Ascending aorta (tissue), 2 donors: Measurements from ENCODE around the gene KCTD5. TPM values are rescaled to one million over a fixed set of nuclear protein-coding genes. Genes with fewer than 3 reads are reported as not detected.
"Not testable (repeated sequence)": the region's sequence is repeated elsewhere in the genome, so short reads cannot be mapped to it uniquely, and the experiment has no call there.

ENCODE experiments used
- DNase-seq, 2 donors: peaks; one replicate each; pipeline ENCODE4 v3.0.0-alpha.2; 2019; ENCODE audit warnings: low spot score in 2 of 2
- H3K27ac ChIP-seq, 2 donors: fragments of 200-600 bp; sonication (generic); one replicate each; pipeline ENCODE4 v1.5.1; 2016 to 2017; ENCODE audit warnings: mild to moderate bottlenecking in 1 of 2
- H3K27me3 ChIP-seq: fragments of 200-600 bp; sonication (generic); one replicate; pipeline ENCODE4 v1.5.1; 2017
- H3K36me3 ChIP-seq, 2 donors: fragments of 200-600 bp; sonication (generic); one replicate each; pipeline ENCODE4 v1.5.1; 2016
- H3K4me1 ChIP-seq, 2 donors: fragments of 200-600 bp; sonication (generic); one replicate each; pipeline ENCODE4 v1.5.1; 2016 to 2017; ENCODE audit warnings: mild to moderate bottlenecking in 1 of 2
- H3K4me3 ChIP-seq, 2 donors: fragments of 200-600 bp; sonication (generic); one replicate each; pipeline ENCODE4 v1.5.1; 2016 to 2017; ENCODE audit warnings: mild to moderate bottlenecking in 1 of 2
- H3K9me3 ChIP-seq, 2 donors: fragments of 200-600 bp; sonication (generic); one replicate each; pipeline ENCODE4 v1.5.1; 2016
- intact Hi-C: fragments of 100-400 bp; cut with DNase I; formaldehyde crosslinking; loops from one replicate; pipeline ENCODE4 v1.15.1; 2023
- total RNA-seq: library from RNA; depleted of rRNA; stranded (reverse); fragments of >200 nt; gene quantifications from one replicate; pipeline ENCODE4 v1.1.0, GENCODE V29; 2016
- TF ChIP-seq, protein P1 (sequence below), 3 experiments: fragments of 200-600 bp in 2 of 3; fragments of 450-650 bp in 1 of 3; sonication (generic) in 2 of 3; IDR thresholded peaks; one replicate each; pipeline ENCODE4 v1.5.1; 2016 to 2019; ENCODE audit warnings: antibody characterized with exemption in 3 of 3, mild to moderate bottlenecking in 1 of 3, moderate library complexity in 1 of 3

KCTD5 gene
- total RNA-seq, 1 donor from 2014 or later: 10.5 TPM

DNA sequence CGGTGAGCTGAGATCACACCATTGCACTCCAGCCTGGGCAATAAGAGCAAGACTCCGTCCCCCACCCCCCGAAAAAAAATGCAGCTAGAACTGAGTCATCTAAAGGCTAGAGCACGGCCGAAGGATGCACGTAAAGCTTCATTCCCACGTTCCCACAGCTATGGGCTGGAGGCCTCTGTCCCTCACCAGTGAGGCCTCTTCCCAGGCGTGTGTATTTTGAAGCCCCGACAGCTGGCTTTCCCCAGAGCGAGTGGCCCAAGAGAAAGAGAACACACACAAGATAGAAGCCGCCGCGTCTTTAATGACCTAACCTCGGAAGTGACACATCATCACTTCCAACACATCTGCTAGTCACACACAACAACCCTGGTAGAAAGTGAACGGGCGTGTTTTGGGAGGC is 6.6 kb upstream of the KCTD5 start:
- Histone ChIP-seq H3K27ac (no peak overlapping the region), H3K9me3 (no peaks in the 10 kb centered on the region), H3K4me1 (peaks cover 0 to 10% of the 10 kb centered on the region in 2 donors), H3K36me3 (no peaks in the 10 kb centered on the region), H3K4me3 (no peak overlapping the region), H3K27me3 (no peaks in the 10 kb centered on the region)
- TF ChIP-seq, protein P1, sequence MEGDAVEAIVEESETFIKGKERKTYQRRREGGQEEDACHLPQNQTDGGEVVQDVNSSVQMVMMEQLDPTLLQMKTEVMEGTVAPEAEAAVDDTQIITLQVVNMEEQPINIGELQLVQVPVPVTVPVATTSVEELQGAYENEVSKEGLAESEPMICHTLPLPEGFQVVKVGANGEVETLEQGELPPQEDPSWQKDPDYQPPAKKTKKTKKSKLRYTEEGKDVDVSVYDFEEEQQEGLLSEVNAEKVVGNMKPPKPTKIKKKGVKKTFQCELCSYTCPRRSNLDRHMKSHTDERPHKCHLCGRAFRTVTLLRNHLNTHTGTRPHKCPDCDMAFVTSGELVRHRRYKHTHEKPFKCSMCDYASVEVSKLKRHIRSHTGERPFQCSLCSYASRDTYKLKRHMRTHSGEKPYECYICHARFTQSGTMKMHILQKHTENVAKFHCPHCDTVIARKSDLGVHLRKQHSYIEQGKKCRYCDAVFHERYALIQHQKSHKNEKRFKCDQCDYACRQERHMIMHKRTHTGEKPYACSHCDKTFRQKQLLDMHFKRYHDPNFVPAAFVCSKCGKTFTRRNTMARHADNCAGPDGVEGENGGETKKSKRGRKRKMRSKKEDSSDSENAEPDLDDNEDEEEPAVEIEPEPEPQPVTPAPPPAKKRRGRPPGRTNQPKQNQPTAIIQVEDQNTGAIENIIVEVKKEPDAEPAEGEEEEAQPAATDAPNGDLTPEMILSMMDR (IDR thresholded peaks at IDR 0.05): no peak
- DNase-seq: peak in 1 of 2 donors; percentile 52
- intact Hi-C loops: loop anchor here (10.0 kb wide), 1 partner anchor 1271 kb away; no protein-coding TSS in a partner anchor

DNA sequence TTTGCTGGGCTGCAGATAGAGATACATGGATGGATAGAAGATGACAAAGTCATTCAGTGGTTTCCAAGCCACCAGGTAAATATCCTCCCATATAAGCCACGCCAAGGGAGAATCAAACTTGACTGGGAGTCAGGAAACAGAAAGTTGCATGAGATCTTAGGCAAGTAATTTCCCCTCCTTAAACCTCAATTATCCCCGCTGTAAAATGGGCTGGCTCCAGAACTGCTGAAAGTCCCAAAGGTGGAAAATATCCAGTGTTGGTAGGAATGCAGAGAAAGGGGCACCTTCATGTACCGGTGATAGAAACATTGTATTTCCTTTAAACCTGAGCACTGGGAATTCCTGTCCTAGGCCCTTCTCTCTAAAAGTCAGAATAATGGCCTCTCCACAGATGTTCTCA is 5.4 kb upstream of the KCTD5 start:
- DNase-seq, H3K9me3 ChIP-seq, H3K4me3 ChIP-seq, H3K36me3 ChIP-seq, H3K27ac ChIP-seq, H3K27me3 ChIP-seq: not testable (repeated sequence)
- intact Hi-C loops: loop anchor here (10.0 kb wide), 1 partner anchor 1272 kb away; no protein-coding TSS in a partner anchor
- H3K4me1 ChIP-seq: peaks cover 7 to 16% of the 10 kb centered on the region in 2 donors

DNA sequence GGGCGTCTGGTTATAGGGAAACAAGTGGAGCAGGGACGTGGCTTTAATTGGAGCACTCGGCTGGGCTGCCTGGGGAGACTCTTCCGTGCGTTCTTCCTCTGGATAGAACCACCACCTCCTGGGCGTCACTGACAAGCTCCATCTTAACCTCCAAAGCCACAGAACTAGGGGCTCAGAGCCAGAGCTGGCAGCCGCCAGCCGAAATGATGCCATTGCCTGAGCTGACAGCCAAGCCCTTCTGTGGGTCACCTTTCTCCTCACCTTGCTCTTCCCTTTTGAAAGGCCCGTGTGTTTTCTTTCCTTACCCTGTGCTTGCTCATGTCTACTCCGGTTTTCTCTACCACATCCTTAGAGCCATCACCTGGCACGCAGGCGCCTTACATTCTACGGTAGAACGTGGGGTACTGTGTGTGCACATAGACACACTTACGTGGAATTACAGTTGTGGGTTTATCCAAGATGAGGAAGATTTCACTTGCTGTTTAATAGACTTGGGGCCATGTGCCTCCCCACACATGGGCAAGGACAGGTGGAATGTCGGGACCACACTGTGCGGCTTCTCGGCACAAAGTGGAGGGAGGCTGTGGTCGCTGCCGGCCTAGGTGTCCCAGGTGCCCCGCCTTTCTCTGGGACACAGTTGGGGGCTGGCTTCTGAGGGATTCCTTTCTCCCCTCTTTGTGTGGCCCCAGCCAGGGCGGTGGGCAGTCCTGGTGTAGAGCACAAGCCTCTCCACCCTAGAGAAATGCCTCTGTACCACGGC is 3.9 kb upstream of the KCTD5 start:
- peaks cover 7 to 14% of the 10 kb centered on the region in 2 donors for H3K4me1 ChIP-seq
- H3K9me3 ChIP-seq, H3K27me3 ChIP-seq, H3K36me3 ChIP-seq, H3K27ac ChIP-seq, H3K4me3 ChIP-seq: not testable (repeated sequence)
- intact Hi-C loops: loop anchor here (10.0 kb wide), 1 partner anchor 1274 kb away; no protein-coding TSS in a partner anchor
- peak in 1 of 2 donors; percentile 22 for DNase-seq

DNA sequence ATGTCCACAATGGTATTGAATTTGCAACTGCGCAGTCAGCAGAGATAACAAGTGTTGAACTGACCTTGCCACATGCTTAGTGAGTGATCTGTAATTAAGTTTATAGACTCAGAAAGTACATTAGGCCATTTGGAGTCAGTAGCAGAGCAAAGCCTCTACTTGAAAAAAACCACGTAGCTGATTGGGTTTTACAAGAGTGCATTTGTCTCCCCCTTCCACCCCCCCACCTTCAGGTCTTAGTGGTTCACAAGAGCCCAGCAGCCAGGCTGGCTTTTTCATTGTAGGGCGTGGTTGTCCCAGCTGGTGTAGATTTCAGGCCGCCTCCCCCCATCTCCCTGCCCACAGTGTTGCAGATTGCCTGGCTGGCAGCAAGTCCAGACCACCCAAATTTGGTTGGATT is 2.4 kb upstream of the KCTD5 start:
- DNase-seq, H3K4me3 ChIP-seq, H3K36me3 ChIP-seq, H3K27me3 ChIP-seq, H3K9me3 ChIP-seq, H3K27ac ChIP-seq: not testable (repeated sequence)
- intact Hi-C loops: loop anchor here (10.0 kb wide), 1 partner anchor 1275 kb away; no protein-coding TSS in a partner anchor
- H3K4me1 ChIP-seq: peaks cover 7 to 18% of the 10 kb centered on the region in 2 donors

DNA sequence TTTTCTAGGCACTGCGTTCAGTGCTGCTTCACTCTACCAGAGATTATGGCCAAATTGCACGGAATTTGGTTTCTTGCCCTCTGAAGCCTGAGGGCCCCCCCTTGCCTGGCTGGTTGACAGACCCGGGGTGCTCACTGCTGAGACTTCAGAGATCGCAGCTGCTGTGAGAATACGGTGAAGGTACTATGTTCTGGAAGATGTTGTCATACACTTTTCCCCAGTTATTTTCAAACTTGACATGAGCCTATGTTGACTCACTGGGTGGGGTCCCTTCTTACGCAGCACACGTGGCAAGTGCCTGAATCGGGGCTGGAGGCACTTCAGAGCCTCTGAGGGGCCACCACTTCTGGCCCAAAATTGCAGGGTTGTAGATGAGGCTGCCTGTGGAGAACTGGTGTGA is 2.0 kb upstream of the KCTD5 start:
- H3K27ac ChIP-seq, DNase-seq, H3K9me3 ChIP-seq, intact Hi-C loops, H3K27me3 ChIP-seq, H3K36me3 ChIP-seq, H3K4me3 ChIP-seq: not testable (repeated sequence)
- peaks cover 7 to 18% of the 10 kb centered on the region in 2 donors for H3K4me1 ChIP-seq

DNA sequence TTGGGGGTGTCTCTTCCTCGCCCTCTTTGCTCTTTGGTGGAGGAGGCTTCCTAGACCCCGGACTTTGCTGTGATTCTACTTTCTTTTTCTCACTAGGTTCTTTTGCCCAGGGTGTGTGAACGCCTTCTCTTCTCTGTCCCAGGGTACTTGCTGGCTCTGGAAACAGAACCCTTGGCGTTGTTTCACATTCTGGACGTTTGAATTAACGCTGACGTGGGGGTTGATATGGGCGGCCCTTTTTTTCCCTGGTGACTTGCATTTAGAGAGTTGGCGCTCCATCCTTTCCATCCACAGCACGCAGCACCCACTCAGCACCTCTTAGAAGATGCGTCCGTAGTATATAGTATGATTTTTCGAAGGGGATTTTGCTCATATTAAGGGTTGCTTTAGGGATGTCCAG is 718 bp downstream of the KCTD5 start:
- Histone ChIP-seq H3K4me3 (peak overlapping the region; percentile 89 to 93), H3K4me1 (peaks cover 7 to 21% of the 10 kb centered on the region in 2 donors), H3K27ac (peak overlapping the region; percentile 54 to 69)
- H3K27me3 ChIP-seq, DNase-seq, H3K36me3 ChIP-seq, H3K9me3 ChIP-seq: not testable (repeated sequence)
- intact Hi-C loops: loop anchor here (2.0 kb wide), 1 partner anchor 38 kb away; the partner anchor contains the start of gene PRSS27

DNA sequence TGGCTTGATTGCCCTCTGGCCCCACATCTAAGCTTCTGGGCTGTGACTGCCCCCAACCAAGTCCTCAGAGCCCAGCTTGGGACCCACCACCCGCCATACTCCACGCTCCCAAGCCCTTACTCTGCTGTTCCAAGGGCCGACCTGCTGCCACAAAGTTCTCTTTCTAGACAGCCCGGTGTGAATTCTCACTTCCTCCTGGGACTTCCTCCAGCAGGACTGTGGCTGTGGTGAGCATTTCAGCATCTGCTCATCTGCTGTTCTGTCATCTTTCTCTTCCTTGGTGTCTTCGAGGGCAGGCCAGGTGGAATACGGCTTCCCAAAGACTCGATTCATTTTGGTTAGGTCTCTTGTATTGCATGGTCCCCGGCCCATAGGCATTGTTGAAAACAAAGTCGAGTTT is 3.8 kb downstream of the KCTD5 start:
- H3K4me3 ChIP-seq, DNase-seq, H3K9me3 ChIP-seq, H3K27ac ChIP-seq, H3K27me3 ChIP-seq, intact Hi-C loops, H3K36me3 ChIP-seq: not testable (repeated sequence)
- H3K4me1 ChIP-seq: peaks cover 7 to 18% of the 10 kb centered on the region in 2 donors

DNA sequence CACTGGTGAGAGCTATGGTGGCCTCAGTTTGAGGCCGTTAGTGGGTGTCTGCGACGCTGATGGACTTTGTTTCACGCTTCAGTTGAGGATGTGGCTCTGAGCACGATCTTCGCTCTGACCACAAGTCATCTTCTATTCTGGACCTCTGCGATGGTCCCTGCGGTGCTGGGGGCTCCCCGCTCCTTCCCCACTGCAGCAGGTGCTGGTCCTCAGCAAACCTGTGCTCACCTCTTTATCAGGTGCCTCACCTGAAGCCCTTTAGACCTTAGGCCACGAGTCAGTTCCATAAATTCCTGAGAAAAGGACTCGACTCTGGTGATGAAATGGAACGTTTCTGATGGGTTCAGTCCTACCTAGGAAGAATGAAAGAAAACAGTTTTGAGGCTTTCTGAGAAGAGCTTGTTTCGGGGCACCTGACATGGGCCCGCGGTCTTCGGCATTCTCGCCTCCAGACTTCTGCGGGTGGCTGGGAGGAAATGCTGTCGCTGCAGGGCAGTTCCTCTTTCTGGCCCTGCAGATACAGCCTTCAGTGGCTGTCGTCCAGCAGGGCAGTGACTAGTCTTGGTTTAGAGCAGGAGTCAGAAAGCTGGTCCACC is 4.7 kb downstream of the KCTD5 start:
- DNase-seq: no peak
- Histone ChIP-seq H3K27me3 (no peaks in the 10 kb centered on the region), H3K9me3 (no peaks in the 10 kb centered on the region), H3K27ac (no peak overlapping the region), H3K4me1 (peaks cover 0 to 11% of the 10 kb centered on the region in 2 donors), H3K36me3 (peaks cover 3 to 4% of the 10 kb centered on the region in 2 donors), H3K4me3 (no peak overlapping the region)
- intact Hi-C loops: no loop called here
- TF ChIP-seq, protein P1 (IDR thresholded peaks at IDR 0.05): no peak
